Hematopoietic multipotent progenitor cell treated with erythropoietin and hydrocortisone succinate and interleukin-3 and kit ligand, for 6 days (in vitro differentiated cells): ENCODE results near the gene GK.
"Not testable (repeated sequence)": the region's sequence is repeated elsewhere in the genome, so short reads cannot be mapped to it uniquely, and the experiment has no call there.

Source experiments
- DNase-seq: peaks from one replicate; pipeline ENCODE4 v3.0.0-alpha.2; 2015

The GK gene

DNA sequence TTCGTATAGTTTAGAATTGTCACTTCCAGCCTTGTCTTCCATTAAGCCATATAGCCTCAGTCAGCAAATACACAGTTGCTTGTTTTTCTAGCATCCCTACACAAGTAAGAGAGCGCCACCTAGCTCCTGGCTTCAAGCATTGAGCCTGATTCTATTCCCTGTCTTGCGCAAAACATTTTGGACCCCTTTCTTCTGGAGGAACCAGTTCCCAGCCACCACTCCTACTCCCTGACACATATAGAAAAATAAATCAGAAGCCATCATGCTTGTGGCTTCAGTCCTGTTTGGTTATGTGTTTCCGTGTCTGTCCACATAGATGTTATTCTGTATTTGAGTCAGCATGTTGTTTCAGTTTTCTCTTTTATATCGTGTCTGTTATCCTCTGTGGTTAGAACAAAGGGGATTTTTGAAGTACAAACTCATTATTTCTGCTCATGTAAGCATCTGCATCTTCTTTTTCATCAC, 59.9 kb downstream of the GK start:
- DNase-seq, result peak; percentile 79

DNA sequence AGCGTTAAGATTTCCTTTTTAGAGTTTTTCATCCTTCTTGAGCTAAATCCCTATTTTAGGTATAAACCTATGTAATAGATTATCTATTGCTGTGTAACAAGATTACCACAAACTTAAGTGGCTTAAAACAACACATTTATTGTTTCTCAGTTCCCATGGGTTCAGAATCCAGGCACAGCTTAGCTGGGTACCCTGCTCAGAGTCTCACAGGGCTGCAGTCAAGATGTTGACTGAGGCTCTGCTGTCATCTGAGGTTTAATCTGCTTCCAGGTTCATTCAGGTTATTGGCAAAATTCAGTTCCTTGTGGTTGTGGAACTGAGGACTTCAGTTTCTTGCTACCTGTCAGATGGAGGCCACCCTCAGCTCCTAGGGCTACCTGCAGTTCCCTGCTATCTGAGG, 60.9 kb downstream of the GK start:
- DNase-seq, result no peak

DNA sequence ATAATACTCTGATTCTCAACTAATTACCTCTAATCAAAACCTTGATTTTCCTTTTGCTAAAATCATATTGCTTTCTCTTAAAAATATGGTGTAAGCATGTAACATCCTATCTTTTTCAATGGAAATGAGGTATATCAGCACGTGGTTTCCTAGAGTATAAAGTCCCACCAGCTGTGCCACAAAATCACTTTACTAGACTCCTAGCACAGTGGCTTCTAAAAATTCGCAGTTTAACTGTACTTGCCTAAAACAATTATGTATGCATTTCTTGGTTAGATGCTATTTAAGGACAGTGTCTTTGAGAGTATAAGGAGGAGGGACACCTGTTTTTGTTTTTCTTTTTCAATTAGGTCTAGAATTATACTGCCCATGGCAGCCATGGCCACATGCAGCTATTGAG, 62.8 kb downstream of the GK start:
- DNase-seq, result no peak

DNA sequence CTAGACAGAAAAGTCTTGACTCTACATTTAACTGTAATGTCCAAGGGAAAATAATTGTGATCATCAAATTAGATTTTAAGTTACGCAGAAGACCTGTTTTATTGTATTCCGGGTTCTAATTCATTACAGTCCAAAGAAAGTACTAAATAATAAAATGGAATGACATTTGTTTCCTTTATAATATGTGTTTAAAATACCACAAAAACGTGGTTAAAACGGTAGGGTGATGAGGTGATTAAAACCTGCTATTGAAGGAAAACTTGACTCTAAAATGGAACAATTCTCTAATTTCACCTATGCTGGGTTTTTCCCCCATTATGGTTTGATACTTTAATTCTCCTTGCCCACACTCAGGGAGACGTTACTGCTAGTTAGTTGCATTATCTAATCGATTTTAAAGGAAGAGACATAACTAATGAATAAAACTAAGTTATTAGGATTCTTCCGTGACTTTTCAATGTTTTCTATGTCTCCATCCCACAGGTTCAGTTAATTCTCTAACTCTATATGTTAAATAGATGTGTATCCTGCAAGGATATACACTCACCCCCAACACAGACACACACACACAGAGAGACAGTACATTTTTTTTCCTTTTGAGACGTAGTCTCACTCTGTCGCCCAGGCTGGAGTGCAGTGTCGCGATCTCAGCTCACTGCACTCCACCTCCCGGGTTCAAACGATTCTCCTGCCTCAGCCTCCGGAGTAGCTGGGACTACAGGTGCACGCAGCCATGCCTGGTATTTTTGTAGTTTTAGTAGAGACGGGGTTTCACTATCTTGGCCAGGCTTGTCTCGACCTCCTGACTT, 80.8 kb downstream of the GK start:
- no peak for DNase-seq

DNA sequence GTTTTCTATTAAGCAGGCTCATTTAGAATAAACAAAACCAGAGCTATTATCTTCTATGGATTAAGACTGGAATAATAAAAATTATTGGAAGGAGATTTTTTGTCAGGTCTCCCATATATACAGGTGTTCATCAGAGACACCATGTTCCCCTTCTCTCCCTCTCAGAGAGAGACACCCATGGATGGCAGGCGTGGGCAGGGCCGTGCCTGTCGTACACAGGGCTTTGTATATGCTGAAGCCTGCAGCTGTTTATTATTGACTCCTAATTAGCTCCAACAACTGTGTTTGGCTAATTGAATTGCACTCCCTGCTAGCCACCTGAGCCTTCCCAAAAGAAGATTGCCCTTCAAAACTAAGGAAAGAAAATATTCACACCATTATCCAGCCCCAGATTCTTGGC, 81.6 kb downstream of the GK start:
- DNase-seq, result no peak

DNA sequence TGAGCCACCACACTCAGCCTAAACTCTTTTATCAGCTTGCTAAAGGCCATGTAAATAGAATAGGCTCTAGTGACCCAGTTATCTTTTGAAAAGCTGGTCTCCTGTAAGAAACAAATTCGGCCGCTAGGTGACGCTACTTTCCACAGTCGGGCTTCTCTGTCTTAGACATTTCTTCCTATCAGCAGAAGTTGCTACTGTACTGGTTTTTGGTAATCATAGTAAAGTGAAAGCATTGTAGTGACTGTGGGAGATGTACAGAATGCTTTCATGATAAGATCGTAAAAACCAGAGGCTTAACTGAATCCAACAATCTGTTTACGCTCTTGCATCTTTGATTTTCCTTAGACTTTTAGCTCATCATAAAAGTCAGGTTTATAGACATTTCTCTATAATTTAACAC, 82.6 kb downstream of the GK start:
- peak; percentile 80 for DNase-seq

DNA sequence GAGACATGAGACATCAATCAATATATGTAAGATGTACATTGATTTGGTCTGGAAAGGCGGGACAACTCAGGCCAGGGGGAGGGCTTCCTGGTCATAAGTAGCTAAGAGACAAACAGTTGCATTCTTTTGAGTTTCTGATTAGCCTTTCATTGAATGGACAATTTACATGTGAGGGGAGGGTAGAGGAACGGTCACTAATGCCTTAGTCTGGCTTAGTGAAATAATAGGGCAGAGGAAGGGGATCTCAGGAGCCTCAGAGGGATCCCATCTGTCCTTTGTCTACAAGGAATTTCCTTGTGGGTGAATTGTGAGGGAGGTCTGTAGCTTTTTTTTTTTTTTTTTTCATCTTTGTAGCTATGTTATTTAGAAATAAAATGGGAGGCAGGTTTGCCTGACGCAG, 88.3 kb downstream of the GK start:
- DNase-seq, result no peak

DNA sequence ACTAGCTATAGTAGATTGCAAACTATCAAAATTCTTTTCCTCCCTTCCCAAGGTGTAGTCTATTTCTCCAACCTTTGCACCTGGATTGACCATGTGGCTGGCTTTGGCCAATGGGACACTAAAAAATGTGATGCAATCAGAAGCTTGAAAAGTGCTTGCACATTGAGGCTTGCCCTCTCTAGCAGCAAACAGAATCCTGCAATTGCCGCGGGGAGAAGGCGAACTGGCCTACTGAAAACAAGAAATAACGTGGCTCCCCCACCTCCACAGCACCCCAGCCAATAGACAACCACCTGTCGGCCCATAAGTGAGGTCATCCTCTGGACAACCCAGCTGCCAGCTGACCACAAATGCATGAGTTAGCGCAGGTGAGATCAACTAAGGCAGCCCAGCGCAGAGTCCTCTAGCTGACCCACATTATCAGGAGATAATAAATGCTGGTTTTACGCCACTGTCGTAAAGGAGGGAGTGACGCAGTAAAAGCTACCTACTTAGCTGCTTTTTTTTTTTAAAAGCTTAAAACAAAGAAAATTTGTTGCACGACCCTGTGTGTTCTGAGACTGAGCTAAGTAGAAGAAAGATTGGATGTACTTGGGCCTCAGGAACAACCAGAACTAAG, 95.2 kb downstream of the GK start:
- no peak for DNase-seq

DNA sequence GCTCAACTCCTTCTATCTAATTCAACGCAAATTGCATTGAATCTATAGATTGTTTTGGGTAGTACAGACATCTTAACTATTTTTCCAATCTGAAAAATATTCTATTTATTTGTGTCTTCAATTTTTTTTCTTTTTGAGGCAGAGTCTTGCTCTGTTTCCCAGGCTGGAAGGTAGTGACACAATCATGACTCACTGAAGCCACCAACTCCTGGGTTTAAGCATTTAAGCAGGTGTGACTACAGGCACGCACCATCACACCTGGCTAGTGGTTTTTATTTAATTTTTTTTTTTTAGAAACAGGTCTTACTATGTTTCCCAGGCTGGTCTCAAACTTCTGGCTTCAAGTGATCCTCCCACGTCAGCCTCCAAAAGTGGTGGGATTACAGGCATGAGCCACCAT, 98.3 kb downstream of the GK start:
- no peak for DNase-seq

DNA sequence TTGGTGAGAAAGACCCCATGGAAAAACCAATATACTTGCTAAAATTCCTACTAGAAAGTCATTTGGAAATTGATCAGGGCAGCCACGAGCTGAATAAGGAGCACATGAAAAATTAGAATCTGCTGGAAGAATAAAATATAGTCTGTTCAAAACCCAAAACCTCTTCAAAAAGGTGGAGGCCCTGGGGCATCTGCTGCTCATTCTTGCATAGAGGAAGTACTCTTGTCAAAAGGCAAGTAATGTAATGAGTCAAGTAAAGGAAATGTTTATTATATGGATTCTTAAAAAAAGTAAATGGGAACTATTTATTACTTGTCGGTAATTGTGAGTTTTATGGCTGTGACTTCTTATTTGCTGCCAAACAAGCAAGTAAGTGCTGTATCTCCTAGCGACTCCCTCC, 109.5 kb downstream of the GK start:
- no peak for DNase-seq

DNA sequence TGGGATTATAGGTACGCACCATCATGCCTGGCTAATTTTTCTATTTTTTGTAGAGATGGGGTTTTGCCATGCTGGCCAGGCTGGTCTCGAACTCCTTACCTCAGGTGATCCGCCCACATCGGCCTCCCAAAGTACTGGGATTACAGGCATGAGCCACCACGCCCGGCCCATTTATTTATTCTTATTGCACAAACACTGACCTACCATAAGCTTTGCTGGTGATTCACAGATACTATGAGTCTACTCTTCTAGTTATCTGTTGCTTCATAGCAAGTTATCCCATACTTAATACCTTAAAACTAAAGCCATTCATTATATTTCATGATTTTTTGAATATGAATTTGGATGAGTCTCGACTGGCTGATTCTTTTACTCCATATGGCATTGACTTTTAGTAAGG, 120.5 kb downstream of the GK start:
- not testable (repeated sequence) for DNase-seq

DNA sequence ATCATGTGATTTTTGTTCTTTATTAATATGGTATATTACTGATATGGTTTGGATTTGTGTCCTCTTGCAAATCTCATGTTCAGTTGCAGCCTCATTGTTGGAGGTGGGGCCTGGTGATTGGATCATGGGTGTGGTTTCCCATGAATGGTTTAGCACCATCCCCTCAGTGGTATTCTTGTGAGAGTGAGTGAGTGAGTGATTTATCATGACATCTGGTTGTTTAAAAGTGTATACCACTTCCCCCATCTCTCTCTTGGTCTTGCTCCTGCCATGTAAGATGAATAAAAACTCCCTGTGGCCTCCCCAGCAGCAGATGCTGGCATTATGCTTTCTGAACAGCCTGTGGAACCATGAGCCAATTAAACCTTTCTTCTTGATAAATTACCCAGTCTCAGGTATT, 124.4 kb downstream of the GK start:
- DNase-seq, result no peak

DNA sequence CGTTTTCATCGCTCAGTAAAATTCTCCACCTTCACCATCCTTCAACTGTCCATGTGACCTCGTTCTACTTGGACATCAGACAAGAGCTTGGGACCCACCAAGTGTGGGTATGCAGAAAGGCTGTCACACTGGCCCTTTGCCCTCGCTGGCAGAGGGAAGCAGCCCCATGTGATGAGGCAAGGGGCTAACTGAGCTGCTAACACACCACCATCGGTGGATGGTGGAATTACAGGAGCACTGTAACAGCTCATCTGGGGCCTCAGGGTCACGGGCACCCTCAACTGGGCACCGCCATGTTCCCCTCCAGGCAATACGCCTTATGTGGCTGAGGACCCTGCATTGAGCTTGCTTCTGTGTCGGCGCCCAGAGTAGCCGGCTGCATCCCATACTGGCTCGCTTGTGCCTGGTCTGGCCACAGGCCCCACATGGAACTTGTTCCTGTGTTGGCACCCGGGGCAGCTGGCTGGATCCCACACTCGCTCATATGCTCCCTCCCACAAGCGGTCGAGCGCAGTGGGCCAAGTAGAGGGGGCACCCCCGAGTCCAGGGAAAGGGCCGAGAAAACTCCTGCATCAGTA, 126.3 kb downstream of the GK start:
- DNase-seq, result no peak
